MM.1S (cell line): Measurements from ENCODE around the gene HGD.

Source experiments
- CTCF ChIP-seq: fragments of 300-600 bp; sonication (generic); IDR thresholded peaks from 2 replicates; pipeline ENCODE4 v1.5.1; 2016; ENCODE audit warnings: antibody characterized with exemption, low read length, mixed read lengths
- EZH2 ChIP-seq: fragments of 300-600 bp; sonication (generic); optimal IDR thresholded peaks from 2 replicates; pipeline ENCODE3; 2017; ENCODE audit warnings: low read depth, mild to moderate bottlenecking, antibody characterized with exemption, low read length, mixed read lengths
- EZH2phosphoT487 ChIP-seq: fragments of 300-600 bp; sonication (generic); IDR thresholded peaks from 2 replicates; pipeline ENCODE4 v1.6.1; 2018; ENCODE audit warnings: antibody characterized with exemption, low read length

GRCh38 chr3:120596116-120596852 is 85.8 kb downstream of the HGD start, which contains the start of gene NDUFB4:
- no peak for TF ChIP-seq CTCF
- TF ChIP-seq EZH2: no peak
- TF ChIP-seq EZH2phosphoT487: no peak
